GM18873 (cell line): Measurements from ENCODE around the gene FANCE.

Experiments used
- ATAC-seq: cut with Tn5 transposase; IDR thresholded peaks from one replicate; pipeline ENCODE4 v1.9.1; 2021; ENCODE audit warnings: mild to moderate bottlenecking, moderate library complexity, moderate number of reproducible peaks; ENCODE audit not compliant: unreplicated experiment, low FRiP score

The FANCE gene, protein sequence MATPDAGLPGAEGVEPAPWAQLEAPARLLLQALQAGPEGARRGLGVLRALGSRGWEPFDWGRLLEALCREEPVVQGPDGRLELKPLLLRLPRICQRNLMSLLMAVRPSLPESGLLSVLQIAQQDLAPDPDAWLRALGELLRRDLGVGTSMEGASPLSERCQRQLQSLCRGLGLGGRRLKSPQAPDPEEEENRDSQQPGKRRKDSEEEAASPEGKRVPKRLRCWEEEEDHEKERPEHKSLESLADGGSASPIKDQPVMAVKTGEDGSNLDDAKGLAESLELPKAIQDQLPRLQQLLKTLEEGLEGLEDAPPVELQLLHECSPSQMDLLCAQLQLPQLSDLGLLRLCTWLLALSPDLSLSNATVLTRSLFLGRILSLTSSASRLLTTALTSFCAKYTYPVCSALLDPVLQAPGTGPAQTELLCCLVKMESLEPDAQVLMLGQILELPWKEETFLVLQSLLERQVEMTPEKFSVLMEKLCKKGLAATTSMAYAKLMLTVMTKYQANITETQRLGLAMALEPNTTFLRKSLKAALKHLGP

DNA sequence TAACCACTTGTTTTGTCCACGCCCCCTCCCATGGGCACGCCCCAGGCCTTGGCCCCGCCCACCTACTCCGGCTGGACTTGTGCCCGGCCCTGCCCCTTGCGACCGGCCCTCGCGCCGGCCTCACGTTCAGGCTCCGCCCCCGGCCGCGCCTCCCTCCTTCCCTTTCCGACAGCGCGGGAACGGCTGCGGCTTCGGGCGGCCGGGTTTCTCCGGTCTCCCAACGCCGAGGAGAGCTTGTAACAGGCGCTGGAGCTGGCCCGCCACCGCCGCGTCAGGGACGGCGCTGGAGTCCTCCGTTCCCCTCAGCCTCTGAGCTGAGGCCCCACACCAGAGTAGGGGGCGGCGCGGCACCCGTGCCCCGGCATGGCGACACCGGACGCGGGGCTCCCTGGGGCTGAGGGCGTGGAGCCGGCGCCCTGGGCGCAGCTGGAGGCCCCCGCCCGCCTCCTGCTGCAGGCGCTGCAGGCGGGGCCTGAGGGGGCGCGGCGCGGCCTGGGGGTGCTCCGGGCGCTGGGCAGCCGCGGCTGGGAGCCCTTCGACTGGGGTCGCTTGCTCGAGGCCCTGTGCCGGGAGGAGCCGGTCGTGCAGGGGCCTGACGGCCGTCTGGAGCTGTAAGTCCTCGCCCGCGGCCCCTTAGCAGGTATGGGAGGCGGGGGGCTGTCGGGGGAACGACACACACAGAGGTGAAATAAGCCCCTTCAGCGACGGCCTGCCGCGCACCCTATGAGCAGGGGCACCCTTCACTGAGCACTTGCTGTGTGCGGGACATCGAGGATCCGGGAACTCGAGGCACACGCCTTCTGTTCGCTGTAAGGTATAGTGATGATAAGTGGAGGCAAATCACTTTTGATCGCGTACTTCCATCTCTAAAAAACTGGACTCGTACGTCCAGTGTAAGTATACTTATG is at the start of gene FANCE:
TSS of gene FANCE (plus strand) at position 156 of the 908 bp plus-strand sequence. CDS start at position 364, 208 bp downstream.
- ATAC-seq: peak; percentile 74

DNA sequence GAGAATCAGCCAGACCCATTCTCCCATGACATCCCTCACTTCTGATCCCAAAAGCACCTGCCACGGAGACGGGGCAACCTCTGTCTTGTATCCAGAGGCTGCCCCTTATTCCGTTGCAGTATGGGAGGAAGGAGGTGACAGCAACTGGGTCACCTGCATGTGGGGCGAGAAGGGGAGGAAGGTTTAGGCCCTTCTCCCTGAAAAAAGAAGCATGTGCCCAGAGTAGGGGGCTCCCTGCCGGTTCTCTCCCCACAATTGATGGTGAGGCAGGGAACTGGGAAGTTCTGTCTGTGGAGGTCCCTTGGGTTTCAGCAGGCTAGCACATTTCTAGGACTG is 49.3 kb upstream of the FANCE start:
- ATAC-seq: no peak

DNA sequence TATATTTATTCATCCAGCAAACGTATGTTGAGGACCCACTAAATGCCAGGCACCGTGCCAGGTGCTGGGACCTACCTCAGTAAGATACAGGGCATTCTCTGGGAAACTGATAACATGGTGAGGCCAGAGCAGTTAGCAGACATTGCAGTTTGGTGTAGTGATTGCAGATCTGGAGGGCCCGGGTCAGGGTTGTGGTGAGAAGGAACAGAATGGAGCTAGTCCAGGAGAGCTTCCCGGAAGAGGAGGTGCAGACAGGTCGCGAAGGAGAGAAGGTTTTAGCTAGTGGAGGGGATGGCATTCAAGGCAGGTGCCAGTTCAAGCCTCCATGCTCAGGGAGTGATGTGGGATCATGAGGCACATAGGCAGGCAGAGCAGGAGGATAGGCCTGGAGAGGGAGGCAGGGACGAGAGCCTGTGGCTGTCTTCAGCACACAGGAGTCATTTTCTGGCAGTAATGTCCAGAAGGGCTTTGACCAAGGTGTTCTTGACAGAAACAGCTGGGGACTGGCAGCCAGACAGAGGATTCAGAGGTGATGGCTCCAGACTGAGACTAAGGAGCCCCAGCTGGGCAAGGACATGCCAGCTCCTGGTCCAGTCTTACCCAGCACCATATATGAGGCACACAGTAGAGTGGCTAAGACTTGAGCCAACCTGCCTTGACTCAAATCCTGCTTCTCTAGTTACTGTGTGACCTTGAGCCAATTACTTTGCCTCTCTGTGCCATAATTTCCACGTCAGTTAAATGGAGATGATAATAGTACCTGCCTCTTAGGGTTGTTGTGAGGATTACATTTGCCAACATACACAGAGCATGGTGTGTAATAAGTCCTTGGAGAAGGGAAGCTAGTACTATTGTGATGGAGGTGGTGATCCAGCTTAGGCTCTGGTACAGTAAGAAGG is 48.3 kb upstream of the FANCE start:
- no peak for ATAC-seq

DNA sequence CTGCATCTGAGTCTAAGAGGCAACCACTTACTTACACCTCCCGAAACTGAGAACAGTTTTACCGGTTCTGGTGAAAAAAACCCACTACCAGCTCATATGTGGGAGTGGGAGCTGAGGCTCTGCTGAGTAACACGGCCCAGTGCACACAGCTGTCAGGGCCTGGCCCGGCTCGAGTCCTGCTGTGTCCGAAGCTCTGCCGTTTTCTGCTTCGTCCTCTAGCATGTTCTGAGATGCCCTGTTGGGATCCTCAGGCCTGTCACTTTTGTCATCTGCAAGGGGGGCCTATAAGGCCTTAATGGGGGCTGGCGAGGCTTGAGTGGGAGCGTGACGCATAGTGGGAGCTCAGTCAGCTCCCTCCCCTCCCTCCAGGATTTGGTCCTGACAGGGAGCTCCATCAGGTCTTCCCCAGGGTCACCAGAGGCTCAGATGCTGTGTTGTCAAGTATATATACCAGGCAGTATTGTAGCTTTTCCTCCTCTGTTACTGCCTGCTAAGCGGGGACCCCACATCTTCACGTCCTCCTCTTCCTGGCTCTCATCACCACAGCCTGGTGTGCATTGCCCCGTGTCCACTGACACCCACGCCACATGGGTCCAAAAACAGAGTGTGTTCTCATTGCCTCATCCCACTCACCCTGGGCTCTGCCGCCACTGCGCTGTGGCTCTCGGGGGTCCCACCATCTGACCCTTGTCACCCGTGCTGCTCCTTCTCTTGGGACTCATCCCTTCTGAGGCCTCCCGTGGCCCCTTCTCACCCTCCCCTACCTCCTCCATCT is 45.2 kb upstream of the FANCE start:
- ATAC-seq: no peak

DNA sequence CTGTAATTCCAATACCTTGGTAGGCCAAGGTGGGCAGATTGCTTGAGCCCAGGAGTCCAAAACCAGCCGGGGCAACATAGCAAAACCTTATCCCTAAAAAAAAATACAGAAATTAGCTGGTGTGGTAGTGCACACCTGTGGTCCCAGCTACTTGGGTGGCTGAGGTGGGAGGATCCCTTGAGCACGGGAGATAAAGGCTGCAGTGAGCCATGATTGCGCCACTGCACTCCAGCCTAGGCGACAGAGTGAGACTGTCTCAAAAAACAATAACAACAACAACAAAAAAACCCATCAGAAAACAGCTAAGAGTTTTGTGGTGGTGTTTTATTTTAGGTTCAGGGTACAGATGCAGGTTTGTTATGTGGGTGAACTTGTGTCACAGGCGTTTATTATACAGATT is 42.9 kb upstream of the FANCE start:
- no peak for ATAC-seq

DNA sequence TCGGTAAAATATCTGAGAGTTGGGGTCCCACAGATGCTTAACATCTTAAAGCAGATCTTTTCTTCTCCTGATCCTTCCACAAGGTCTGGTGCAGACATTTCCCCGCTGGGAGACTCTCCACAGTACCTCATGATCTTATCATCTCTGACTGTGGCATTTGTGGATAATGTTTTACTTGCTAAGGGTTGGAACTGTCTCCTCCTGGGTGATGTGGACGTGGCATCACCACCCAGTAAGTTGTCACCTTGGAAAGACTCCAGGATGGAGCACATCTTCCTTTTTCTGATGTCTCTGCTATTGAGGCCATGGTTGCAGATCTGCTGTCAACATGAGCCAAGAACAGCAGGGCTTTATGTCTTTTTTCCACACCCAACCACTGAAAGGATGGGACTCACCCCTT is 42.0 kb upstream of the FANCE start:
- ATAC-seq: no peak

DNA sequence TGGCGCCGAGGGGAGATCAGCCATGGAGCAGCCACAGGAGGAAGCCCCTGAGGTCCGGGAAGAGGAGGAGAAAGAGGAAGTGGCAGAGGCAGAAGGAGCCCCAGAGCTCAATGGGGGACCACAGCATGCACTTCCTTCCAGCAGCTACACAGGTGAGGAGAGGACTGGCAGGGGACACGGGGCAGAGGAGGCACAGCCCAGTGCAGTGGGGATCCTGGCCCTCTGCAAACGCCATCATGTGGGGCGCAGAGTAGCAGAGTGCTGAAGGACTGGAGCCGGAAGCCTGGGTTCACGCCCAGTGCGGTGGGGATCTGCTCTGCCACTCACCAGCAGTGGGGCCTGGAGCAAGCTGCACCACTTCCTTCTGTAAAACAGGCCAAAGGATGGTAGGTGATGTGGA is 41.1 kb upstream of the FANCE start:
- no peak for ATAC-seq

DNA sequence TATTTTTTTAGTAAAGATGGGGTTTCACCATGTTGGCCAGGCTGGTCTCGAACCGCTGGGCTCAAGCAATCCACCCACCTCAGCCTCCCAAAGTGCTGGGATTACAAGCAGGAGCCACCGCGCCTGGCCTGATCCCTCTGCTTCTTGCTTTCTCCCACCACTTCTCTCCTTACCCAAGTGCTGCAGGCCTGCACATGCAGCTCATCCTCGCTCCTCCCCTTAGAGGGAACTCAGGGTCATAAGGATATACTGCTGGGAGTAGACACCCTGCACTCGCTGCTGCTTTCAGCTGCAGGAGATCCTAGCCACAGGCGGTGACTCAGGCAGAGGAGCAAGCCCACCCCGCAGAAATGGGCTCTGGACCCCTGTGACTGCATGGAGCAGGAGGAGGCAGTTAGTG is 40.0 kb upstream of the FANCE start:
- no peak for ATAC-seq

DNA sequence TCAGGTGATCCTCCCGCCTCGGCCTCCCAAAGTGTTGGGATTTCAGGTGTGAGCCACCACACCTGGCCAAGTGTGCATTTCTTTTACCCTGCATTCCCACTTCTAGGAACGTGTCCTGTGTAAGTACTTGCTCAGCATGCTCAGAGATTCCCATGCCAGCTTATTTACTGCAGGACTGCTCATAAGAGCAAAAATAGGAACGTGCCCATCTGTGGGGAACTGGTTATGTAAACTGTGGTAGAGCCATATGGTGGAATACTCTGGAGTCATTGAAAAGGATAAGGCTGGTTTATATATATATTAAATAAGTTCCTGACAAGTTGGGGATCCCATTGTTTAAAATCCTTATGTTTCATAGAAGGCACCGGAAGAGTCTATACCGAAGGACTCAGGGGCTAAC is 38.2 kb upstream of the FANCE start:
- no peak for ATAC-seq

DNA sequence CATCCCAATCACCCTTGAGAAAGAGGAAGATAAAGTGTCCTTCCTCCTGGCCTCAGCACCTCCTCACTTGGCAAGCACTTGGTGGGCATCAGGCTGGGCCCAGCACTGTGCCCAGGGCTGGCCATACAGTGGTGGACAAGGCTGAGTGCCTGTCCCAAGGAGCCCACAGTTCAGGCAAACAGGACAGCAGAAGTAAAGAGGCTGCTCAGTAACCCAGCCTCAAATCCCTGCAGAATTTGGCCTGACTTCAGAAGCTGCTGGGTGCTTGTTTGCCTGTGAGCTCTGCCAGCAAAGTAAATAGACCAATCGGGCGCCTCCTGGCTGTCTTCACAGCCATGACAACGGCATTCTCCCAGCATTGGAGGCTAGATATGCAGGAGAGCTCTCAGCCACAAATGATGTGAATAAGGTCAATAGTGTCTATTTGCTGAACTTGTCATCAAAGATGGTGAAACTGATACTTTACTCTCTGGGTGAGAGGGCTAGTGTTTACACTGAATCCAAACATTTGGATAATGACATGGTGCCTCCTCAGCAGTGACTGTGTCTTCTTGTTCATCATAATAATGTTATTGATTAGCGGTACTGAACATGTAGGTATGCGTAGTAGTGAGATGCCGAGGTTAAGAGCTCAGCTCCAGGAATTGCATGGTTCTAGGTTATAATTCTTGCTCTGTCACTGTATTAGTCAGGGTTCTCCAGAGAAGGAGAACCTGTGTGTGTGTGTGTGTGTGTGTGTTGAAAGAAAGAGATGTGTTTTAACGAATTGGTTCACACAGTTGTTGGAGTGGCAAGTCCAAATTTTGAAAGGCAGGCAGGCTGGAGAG is 36.9 kb upstream of the FANCE start:
- no peak for ATAC-seq

DNA sequence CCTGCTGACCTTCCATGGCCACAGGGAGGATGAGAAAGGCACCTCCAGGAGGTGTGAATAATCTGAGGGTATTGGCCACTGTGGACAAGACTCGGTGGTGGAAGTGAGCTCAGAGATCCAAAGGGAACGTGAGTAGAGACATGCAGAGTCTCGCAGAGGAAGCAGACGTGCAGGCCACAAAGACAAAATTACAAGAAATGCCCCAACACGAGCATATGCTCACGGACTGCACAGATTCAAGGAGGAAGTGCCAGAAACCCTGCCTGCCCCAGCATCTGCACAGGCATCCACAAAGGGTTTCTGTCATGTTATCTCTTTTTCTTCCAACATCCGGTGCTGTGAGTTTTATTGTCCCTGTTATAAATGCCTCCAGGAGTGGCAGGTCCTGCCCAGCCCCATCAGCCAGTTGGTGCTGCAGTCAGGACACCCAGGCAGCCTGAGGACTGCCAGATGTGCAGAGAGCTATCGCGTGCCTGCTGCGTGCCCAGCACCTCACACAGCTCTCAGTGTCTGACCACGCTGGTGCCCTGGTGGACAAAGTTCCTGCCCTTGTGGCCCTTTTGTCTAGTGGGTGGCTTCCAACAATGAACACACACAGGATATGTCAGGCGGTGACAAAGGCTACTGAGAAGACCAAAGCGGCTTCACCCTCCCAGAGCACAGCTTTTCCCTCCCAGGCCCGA is 34.0 kb upstream of the FANCE start:
- ATAC-seq: no peak

DNA sequence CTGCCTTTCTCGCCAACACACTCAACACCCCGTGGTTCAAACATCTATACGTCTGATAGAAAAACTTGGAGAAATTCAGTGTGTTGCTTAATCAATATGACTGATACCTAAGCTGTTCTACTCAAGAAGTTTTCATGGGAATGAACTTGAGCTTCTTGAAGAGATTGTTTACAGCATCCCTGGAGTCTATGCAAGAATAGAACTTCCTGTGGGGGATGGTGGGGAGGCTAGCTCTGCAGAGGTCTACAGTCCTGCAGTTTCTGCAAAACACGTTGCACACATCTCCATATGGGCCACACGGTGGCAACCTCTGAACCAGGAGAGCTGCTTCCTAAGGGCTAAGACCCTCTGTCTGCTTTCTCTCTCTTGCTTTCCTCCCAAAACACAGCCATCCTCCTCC is 32.7 kb upstream of the FANCE start:
- ATAC-seq: no peak

DNA sequence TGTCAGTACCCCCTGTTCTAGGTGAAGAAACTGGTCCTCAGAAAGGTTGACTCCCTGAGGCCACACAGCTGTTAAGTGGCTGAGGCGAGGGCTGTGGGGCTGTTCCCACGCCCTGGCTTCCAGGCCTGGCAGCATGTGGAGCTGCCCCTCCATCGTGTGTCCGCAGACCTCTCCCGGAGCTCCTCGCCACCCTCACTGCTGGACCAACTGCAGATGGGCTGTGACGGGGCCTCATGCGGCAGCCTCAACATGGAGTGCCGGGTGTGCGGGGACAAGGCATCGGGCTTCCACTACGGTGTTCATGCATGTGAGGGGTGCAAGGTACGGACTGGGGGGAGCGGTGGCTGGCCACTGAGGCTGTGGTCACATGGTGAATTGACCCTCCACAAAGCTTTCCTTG is 32.2 kb upstream of the FANCE start:
- no peak for ATAC-seq

DNA sequence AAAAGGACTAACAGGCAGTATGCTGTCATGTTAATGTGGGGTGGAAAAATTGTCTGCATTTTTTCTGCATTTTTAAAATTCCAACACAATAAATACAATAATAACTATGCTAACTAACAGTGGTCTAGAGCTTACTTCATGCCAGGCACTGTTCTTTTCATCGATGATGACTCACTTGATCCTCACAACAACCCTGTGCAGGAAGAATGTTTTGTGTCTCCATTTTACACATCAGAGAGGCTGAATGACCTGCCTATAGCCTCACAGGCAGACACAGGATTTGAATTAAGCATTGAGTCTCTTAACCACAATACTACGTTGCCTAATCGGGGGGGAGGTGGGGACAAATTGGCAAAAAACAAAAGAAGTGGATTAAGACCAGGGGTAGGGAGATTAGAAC is 26.9 kb upstream of the FANCE start:
- no peak for ATAC-seq

DNA sequence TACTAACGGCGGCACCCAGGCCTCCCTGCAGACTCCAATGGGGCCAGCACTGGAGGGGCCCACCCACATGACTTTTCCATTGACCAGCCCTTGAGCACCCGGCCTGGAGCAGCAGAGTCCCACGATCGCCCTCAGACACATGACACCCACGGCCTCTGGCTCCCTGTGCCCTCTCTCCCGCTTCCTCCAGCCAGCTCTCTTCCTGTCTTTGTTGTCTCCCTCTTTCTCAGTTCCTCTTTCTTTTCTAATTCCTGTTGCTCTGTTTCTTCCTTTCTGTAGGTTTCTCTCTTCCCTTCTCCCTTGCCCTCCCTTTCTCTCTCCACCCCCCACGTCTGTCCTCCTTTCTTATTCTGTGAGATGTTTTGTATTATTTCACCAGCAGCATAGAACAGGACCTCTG is 26.1 kb upstream of the FANCE start:
- ATAC-seq: no peak

DNA sequence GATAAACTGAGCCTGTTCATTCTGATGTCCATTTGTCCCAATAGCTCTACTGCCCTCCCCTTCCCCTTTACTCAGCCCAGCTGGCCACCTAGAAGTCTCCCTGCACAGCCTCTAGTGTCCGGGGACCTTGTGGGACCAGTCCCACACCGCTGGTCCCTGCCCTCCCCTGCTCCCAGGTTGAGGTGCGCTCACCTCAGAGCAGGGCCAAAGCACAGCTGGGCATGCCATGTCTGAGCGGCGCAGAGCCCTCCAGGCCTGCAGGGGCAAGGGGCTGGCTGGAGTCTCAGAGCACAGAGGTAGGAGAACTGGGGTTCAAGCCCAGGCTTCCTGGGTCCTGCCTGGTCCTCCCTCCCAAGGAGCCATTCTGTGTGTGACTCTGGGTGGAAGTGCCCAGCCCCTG is 24.7 kb upstream of the FANCE start:
- no peak for ATAC-seq

DNA sequence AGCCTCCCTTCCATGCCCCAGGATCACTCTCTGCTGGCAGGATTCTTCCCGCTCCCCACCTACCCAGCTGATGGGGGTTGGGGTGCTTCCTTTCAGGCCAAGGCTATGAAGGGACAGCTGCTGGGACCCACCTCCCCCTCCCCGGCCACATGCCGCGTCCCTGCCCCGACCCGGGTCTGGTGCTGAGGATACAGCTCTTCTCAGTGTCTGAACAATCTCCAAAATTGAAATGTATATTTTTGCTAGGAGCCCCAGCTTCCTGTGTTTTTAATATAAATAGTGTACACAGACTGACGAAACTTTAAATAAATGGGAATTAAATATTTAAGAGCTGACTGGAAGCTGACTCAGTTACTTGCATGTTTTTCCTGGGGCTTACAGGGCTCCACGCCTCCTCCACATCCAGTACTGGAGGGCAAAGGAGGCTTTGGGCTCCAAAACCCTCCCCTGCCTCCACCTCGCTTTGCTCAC is 24.3 kb upstream of the FANCE start:
- no peak for ATAC-seq

DNA sequence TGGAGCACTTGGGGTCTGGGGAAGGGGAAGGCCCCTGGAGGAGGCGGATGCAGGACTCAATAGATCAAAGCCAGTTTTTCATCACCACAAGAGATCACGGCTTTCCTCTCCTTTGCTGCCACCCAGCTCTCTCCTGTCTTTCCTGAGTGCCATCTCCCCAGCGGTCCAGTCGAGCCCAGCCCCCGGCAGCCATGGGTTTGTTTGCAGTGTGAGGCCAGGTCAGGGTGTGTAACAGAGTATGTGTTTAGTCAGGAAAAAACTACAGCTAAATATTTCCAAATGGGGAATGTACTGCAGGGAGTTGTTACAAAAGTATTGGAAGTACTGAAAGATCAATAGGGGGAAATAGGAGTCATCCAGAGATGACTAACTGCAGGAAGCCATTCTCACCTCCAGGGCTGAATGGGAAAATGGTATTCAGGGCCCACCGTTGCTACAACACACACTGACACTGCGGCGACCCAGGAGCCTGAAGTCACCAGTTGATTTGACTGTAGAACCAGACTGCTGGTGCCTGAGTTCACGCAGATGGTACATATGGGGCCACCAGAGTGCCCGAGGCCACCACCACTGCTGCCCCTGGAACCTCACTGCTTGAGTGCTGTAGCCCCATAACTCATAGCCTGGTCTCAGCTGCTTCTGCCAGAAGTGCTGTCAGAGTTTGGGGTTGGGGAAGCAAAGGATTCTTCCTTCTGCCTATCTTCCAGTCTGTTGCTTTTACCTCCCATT is 23.6 kb upstream of the FANCE start:
- ATAC-seq: no peak
